ENCODE measurements around the gene CDK14. TPM values are rescaled to one million over a fixed set of nuclear protein-coding genes. Genes with fewer than 3 reads are reported as not detected.

The CDK14 gene
- total and polyA plus RNA-seq, 10 of the 15 experiments (the other 5 are each of a cell fraction or from before 2014, with no cell fraction given): 6.5 to 61.3 (median 24.2) TPM

GRCh38 chr7:90843472-90843871 lies 247.4 kb downstream of the CDK14 start (continued):
- no peak for TF ChIP-seq ZNF592 (IDR thresholded peaks at IDR 0.05)

DNA sequence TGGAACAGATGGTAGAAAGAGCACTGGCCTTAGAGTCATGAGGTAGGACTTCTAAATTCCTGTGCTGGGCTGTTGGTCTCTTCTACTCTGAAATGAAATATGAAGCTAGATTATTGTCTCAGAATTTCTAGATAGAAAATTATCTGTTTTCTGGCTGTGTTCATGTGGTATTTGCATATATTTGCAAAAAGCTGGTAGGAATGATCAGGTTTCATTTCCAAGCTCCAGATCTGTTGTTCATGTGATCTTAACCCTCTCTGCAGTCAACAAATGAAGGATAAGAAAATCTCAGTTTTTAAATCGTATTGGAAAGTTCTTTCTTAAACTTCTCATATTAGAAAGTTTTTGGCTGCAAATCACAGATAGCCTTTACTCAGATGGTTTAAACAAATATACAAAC lies 248.3 kb downstream of the CDK14 start:
- BruUV-seq (replicated peaks): no TSS peak
- Histone ChIP-seq H3K9me3 (replicated peaks; ENCODE audit: control insufficient read depth, insufficient read depth, low read length) (no peaks in the 10 kb centered on the region), H3K27ac (ENCODE audit: control insufficient read depth, insufficient read depth) (no peak overlapping the region), H3K36me3 (ENCODE audit: control insufficient read depth in 2 of 2, insufficient read depth in 2 of 2, low read length in 1 of 2) (peaks cover 0 to 3% of the 10 kb centered on the region in 2 experiments; a peak in 1 of 4 replicates), H3K4me3 (no peak overlapping the region), H3K27me3 (replicated peaks in 1 of 2; ENCODE audit: control insufficient read depth in 2 of 2, insufficient read depth in 2 of 2, low read length in 1 of 2) (no peaks in the 10 kb centered on the region), H3K4me2 (ENCODE audit: control insufficient read depth, insufficient read depth) (no peak overlapping the region), H3K9ac (ENCODE audit: control insufficient read depth, insufficient read depth, low read length) (no peak overlapping the region), H3K79me2 (ENCODE audit: control insufficient read depth, insufficient read depth, low read length) (no peaks in the 10 kb centered on the region), H3K4me1 (ENCODE audit: control insufficient read depth, insufficient read depth, low read length) (no peaks in the 10 kb centered on the region), H4K20me1 (ENCODE audit: control insufficient read depth, insufficient read depth) (no peaks in the 10 kb centered on the region), H2AFZ (ENCODE audit: control insufficient read depth, low read depth, low read length) (no peak overlapping the region)
- RAD21 ChIA-PET (ENCODE audit: unreplicated experiment): interaction anchor here (0.8 to 2.7 kb wide), 3 partner anchors 8 to 136 kb away, joined by 3 to 8 read pairs (median 3); no protein-coding TSS in a partner anchor
- DNase-seq (ENCODE audit: low read depth, low spot score) (no peak), FAIRE-seq (peak; percentile 66), ATAC-seq (no peak)
- CTCF ChIA-PET: interaction anchor here (1.2 to 5.0 kb wide), 5 partner anchors 8 to 136 kb away, joined by 4 to 35 read pairs (median 6); no protein-coding TSS in a partner anchor
- in situ Hi-C loops (cut with MboI) (no loop called here), intact Hi-C loops (cut with micrococcal nuclease; ENCODE audit: unreplicated experiment) (no loop called here)
- 86% methylated on average over 1 of the region's 1 CpG for WGBS (ENCODE audit: insufficient coverage, insufficient replicate concordance, low lambda C conversion rate, missing lambda C conversion rate)
- SMC1A ChIA-PET (ENCODE audit: uncharacterized antibody, unreplicated experiment): interaction anchor here (0.7 to 3.8 kb wide), 7 partner anchors 8 to 1648 kb away, joined by 3 to 27 read pairs (median 3); no protein-coding TSS in a partner anchor
- POLR2A ChIA-PET: interaction anchor here (0.6 kb wide), 1 partner anchor 67 kb away, joined by 3 read pairs; no protein-coding TSS in a partner anchor
- TF ChIP-seq ZBTB40 (IDR thresholded peaks at IDR 0.05; ENCODE audit: borderline replicate concordance) (no peak), CREB1 (IDR thresholded peaks at IDR 0.05; ENCODE audit: low read depth) (no peak), EZH2 (IDR thresholded peaks at IDR 0.05; ENCODE audit: borderline replicate concordance, control insufficient read depth, low read depth, low read length) (no peak), RELB (IDR thresholded peaks at IDR 0.05; ENCODE audit: low read depth) (no peak), TCF7 (IDR thresholded peaks at IDR 0.05; ENCODE audit: borderline replicate concordance) (no peak), CBX3 (IDR thresholded peaks at IDR 0.05; ENCODE audit: borderline replicate concordance, low read depth) (no peak), MYC (IDR thresholded peaks at IDR 0.05; ENCODE audit: insufficient read depth, insufficient read length, insufficient replicate concordance, low read length, severe bottlenecking) (no peak)

Data from GM12878 (cell line).